ENCODE measurements around the gene PDE6D.

The PDE6D gene

DNA sequence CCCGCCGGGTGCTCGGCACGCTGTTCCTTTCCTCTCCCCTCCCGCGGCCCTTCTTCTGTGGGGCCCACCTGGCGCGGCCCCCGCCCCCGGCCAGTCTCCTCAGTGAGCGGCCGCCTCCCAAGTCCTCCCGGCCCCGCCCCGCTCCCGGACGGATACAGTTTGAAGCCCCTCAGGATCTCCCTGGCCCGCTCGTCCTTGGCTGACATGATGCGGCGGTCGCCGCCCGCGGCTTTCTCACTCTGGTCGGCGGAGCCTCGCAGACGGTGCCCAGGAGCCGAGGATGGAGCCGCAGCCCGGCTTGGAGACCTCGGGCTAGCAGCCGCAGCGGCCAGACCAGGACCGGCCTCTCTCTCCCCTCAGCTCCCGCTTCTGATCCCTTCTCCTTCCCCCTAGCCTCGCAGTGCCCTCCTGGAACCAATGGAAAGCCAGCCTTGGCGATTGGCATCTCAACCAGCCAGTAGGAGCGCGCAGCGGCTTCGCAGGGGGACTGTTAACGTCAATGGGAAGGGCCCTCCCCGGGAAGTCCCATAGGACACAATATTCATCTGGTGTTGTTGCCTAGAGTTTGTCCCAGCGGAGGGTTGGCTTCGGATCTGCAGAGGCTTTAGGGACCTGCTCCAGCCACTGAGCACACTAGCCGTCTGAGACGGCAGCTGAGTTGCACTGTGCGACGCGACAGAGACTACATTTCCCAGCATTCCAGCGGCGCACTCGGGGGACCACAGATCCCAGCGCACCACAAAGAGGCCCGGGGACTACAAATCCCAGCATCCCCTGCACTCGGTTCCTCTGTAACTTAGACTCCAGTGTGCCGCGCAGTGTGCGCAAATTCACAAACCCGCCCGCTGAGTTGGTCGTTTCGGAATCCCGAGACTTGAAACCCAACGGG, at the start of gene PDE6D:
Gene PDE6D, minus strand, starts transcription at position 374 of the 889 bp plus-strand sequence. Its CDS starts 168 bp downstream, at position 206.
- TF ChIP-seq, protein P1, sequence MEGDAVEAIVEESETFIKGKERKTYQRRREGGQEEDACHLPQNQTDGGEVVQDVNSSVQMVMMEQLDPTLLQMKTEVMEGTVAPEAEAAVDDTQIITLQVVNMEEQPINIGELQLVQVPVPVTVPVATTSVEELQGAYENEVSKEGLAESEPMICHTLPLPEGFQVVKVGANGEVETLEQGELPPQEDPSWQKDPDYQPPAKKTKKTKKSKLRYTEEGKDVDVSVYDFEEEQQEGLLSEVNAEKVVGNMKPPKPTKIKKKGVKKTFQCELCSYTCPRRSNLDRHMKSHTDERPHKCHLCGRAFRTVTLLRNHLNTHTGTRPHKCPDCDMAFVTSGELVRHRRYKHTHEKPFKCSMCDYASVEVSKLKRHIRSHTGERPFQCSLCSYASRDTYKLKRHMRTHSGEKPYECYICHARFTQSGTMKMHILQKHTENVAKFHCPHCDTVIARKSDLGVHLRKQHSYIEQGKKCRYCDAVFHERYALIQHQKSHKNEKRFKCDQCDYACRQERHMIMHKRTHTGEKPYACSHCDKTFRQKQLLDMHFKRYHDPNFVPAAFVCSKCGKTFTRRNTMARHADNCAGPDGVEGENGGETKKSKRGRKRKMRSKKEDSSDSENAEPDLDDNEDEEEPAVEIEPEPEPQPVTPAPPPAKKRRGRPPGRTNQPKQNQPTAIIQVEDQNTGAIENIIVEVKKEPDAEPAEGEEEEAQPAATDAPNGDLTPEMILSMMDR (conservative IDR thresholded peaks at IDR 0.05; ENCODE audit: low read depth, low read length), result no peak
- peak; percentile 95 for DNase-seq (ENCODE audit: low read depth)
- peak within 1 kb of the TSS; percentile 96 for H3K4me3 ChIP-seq (ENCODE audit: low read length)

DNA sequence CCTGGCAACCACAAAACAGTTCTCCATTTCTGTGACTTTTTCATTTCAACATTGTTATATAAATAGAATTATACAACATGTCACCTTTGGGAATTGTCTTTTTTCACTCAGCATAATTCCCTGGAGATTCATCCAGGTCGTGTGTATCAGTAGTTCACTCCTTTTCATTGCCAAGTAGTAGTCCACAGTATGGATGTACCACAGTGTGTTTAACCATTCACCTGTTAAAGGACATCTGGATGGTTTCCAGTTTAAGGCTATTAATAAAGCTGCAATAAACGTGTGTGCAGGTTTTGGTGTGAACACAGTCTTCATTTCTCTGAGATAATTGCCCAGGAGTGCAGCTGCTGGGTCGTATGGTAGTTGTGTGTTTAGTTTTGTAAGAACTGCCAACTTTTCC, 40.8 kb upstream of the PDE6D start:
- H3K4me3 ChIP-seq (ENCODE audit: low read length), result no peak overlapping the region
- no peak for DNase-seq (ENCODE audit: low read depth)
- TF ChIP-seq, protein P1 (conservative IDR thresholded peaks at IDR 0.05; ENCODE audit: low read depth, low read length), result no peak

DNA sequence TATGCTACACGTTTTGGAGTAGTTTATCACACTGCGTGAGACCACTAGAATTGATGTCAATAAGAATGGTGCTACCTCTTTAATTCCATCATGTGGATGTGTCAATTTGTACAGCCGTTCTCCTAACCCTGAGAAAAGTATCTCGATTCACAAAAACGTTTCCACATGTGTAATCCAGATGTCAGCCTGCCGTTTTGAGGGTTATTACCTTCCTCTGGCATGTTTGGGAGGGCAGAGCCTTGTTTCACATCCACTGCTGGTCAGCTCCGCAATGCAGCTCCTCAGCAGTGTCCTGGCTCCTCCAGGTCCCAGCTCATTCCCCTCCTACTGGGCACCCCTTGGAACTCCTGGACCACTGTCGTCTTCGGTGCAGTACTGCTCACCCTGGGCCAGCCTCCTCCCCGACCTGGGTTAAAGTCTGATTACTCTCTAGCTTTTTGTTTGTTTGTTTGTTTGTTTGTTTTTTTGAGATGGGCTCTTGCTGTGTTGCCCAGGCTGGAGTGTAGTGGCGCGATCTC, 39.8 kb upstream of the PDE6D start:
- TF ChIP-seq, protein P1 (conservative IDR thresholded peaks at IDR 0.05; ENCODE audit: low read depth, low read length), result no peak
- no peak for DNase-seq (ENCODE audit: low read depth)
- H3K4me3 ChIP-seq (ENCODE audit: low read length), result no peak overlapping the region

DNA sequence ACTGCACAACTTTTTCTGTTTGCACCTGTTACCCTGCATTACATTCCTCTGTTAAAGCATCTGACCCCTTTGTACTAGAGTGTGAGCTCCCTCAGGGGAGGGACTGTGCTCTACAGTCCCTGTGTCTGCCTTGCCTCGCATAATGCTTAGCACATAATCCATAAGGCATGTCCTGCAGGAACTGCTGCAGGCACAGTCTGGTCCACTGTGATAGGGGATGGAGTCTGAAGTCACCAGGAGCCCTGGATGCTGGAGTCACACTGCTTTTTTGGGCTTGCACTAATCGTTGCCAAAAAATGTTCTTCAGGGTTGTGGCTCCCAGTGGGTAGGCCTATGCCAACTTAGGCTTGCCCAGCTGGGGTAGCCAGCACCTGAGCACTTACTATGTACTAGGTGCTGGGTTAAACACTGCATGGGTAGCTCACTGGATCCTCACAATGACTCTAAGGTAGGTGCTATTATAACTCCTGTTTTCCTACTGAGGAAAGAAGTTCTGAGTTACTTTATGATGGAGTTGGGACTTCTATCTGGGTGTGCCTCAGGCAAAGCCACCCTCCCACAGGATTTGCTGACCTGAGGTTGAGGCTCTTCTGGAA, 38.5 kb upstream of the PDE6D start:
- H3K4me3 ChIP-seq (ENCODE audit: low read length), result no peak overlapping the region
- DNase-seq (ENCODE audit: low read depth), result no peak
- TF ChIP-seq, protein P1 (conservative IDR thresholded peaks at IDR 0.05; ENCODE audit: low read depth, low read length), result no peak

DNA sequence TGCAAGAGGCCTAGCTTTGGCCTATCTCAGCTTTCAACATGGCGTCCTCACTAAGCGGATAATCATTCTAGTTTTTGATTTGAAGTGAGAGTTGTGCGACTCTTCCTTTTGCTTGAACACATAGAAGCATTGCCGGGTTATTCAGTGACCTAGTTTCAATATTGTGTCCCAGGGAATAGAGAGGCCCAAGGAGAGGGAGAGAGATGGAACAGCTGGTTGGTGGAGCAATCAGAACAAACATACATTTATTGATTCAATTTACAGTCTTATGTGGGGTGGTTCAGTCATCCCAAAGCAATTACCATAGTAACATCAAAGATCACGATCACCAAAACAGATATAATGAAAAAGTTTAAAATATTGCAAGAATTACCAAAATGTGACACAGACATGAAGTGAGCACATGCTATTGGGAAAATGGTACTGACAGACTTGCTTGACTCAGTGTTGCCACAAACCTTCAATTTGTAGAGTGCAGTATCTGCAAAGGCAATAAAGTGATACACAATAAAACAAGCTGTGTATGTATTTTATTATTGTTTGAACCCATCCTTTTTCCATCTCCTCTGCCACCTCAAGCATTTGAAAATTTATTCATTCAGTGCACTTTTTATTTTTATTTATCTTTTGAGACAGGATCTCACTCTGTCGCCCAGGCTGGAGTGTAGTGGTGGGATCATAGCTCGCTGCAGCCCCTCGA, 35.4 kb upstream of the PDE6D start:
- no peak overlapping the region for H3K4me3 ChIP-seq (ENCODE audit: low read length)
- no peak for DNase-seq (ENCODE audit: low read depth)
- TF ChIP-seq, protein P1 (conservative IDR thresholded peaks at IDR 0.05; ENCODE audit: low read depth, low read length), result no peak

DNA sequence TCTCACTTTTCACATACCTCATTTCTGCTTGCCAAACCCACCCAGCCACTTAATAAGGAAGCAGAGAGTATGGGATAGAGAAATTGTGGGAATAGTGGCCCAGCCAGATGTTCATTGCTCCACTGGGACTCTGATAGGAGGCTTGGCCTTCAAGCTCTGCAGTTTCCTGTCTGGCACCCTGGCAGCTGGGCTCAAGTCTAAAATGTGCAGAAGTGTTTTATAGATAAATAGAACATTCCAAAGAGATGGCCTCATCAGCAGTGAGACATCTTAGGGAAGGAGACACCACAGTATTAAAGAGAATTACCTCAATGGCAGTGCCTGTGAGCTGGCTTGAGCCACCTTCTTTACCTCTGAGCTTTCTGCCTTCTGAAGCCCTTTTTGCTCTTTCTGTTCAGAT, 29.8 kb upstream of the PDE6D start:
- DNase-seq (ENCODE audit: low read depth), result no peak

More for the DNA sequence above, 29.8 kb upstream of the PDE6D start:
- H3K4me3 ChIP-seq (ENCODE audit: low read length), result no peak overlapping the region
- TF ChIP-seq, protein P1 (conservative IDR thresholded peaks at IDR 0.05; ENCODE audit: low read depth, low read length), result no peak

Measured in retinal pigment epithelial cell (primary cell).